Endothelial cell of umbilical vein (primary cell): ENCODE measurements around the gene OR1F1.

Experiments
- CTCF ChIP-seq, 2 donors: IDR thresholded peaks; 1 replicate in 1 of 2; 2 replicates in 1 of 2; pipeline ENCODE4 v1.5.1; 2011; ENCODE audit warnings: low read length in 2 of 2, mild to moderate bottlenecking in 2 of 2, moderate library complexity in 2 of 2, control low read depth in 1 of 2, inconsistent platforms in 1 of 2, low read depth in 1 of 2; ENCODE audit not compliant: insufficient read depth in 1 of 2; ENCODE audit errors: extremely low read depth in 1 of 2
- EZH2 ChIP-seq: IDR thresholded peaks from 2 replicates; pipeline ENCODE4 v1.6.1; 2012; ENCODE audit warnings: borderline replicate concordance, low read depth, mild to moderate bottlenecking, moderate library complexity, low read length, inconsistent platforms; ENCODE audit not compliant: severe bottlenecking
- FOS ChIP-seq: IDR thresholded peaks from 2 replicates; pipeline ENCODE4 v1.6.1; 2011; ENCODE audit warnings: mild to moderate bottlenecking, low read length, moderate library complexity, borderline replicate concordance; ENCODE audit not compliant: insufficient read depth
- MYC ChIP-seq: IDR thresholded peaks from one replicate; pipeline ENCODE4 v1.6.1; 2011; ENCODE audit warnings: mild to moderate bottlenecking, low read depth, low read length
- POLR2A ChIP-seq: IDR thresholded peaks from 2 replicates; pipeline ENCODE4 v1.6.1; 2012; ENCODE audit warnings: low read depth, mild to moderate bottlenecking, control low read depth, low read length
- POLR2AphosphoS5 ChIP-seq: IDR thresholded peaks from 2 replicates; pipeline ENCODE4 v1.6.1; 2012; ENCODE audit warnings: low read depth, mild to moderate bottlenecking, control low read depth, low read length, moderate library complexity; ENCODE audit not compliant: insufficient read depth

GRCh38 chr16:3212006-3212405 is 24.0 kb downstream of the OR1F1 start:
- TF ChIP-seq EZH2 (no peak), POLR2A (no peak), CTCF (IDR thresholded peaks at IDR 0.05; ENCODE audit: extremely low read depth in 1 of 2, insufficient read depth in 1 of 2, low read depth in 1 of 2, low read length in 2 of 2) (no peak), POLR2AphosphoS5 (no peak), MYC (no peak), FOS (no peak)
